Cerebellar cortex (tissue), 1 donor: ENCODE data around the gene PHAF1.

Experiments
- DNase-seq: peaks from one replicate; pipeline ENCODE4 v3.0.0-alpha.2; 2015; ENCODE audit warnings: low spot score

PHAF1 gene

GRCh38 chr16:67196881-67197280, 87.1 kb downstream of the PHAF1 start:
- DNase-seq: no peak

GRCh38 chr16:67197704-67198103, 88.0 kb downstream of the PHAF1 start:
- no peak for DNase-seq
